ENCODE data around the gene DOHH.
"Not testable (repeated sequence)": the region's sequence is repeated elsewhere in the genome, so short reads cannot be mapped to it uniquely, and the experiment has no call there.

Gene DOHH

DNA sequence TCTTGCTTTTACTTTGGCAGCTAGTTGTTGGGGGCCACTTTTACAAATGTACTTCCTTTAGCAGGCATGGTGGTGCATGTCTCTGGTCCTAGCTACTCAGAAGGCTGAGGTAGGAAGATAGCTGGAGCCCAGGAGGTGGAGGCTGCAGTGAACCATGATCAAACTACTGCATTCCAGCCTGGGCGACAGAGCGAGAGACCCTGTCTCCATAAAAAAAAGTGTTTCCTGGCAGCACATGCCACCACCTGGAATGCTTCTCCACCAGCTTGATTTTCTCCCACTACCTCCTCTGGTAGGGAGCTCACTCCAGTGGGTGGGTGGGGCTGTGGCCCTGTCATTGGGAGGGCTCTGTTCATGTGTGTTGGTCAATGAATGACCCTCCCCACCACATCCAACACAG lies 18.2 kb upstream of the DOHH start:
- DNase-seq: no peak

DNA sequence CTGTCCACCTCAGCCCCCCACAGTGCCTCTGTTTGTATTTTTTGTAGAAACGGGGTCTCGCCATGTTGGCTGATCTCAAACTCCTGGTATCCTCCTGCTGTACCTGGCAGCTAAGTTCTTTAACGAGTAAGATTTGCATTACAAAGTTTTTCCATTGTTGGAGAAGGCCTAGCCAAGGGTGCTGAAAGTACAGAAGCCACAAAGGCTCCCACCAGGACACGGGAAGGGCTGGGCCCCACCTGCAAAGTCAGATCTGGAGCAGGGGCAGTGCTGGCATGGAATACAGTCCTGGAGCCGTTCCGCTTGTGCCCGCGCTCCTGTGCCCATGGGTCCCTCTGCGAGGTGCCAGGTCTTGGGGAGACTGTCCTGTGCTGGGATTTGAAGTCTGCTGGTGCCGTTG lies 17.8 kb upstream of the DOHH start:
- DNase-seq: no peak

DNA sequence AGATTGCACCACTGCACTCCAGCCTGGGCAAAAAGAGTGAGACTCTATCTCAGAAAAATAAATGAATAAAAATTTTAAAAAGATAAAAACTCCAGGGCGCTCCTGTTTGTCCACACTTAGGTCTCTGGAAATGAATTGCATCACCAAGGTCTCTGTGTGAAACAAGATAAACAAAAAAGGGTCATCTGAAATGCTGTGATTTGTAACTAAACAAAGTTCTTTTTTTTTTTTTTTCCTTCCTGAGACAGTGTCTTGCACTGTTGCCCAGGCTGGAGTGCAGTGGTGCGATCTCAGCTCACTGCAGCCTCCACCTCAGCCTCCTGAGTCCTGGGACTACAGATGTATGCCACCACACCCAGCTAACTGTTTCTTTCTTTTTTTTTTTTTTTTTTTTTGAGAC lies 17.2 kb upstream of the DOHH start:
- no peak for DNase-seq

DNA sequence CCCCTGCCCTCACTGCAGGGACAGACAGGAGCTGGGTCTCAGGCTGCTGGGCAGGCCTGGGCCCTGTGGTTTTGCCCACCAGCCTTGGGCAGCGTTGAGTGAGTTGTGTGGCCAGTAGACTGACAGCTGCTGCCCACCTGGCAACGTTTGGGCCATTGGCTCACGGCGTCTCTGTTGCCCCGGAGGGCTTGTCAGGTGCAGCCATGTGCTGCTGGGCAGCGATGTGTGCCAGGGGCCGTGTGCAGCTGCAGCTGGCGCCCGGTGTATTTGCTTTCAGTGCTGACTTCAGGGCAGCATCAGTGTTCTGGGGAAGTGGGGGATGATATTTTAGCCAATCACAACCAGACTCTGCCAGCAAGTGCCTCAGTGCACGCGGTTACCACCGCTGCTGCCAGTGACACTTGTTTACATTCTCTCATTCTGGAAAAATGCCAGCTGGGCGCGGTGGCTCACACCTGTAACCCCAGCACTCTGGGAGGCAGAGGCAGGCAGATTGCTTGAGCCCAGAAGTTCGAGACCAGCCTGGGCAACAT lies 16.3 kb upstream of the DOHH start:
- peak; percentile 45 for DNase-seq

DNA sequence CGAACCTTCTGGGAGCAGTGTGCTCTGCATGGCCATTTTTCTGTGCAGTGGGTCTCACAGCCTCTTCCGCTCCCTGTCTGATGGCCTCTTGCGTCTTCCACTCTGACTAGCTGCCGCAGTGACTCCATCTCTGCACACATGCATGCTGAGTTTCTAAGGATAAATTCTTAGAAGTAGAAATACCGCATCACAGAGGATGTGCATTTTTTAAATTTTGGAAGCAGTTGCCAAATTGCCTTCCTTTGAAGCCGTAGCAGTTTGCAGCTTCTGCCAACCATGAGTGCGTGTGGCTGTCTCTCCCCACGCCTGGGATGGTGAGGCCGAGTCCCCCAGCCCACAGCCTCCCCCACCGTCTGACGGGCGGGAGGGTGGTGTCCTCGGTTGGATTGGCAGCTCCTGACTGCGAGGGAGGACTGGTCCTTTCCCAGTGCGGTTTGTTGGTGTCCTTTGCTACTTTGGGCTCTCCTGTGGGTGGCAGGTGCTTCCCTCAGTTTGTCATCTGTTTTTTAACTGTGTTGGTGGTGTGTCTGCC lies 15.5 kb upstream of the DOHH start:
- no peak for DNase-seq

DNA sequence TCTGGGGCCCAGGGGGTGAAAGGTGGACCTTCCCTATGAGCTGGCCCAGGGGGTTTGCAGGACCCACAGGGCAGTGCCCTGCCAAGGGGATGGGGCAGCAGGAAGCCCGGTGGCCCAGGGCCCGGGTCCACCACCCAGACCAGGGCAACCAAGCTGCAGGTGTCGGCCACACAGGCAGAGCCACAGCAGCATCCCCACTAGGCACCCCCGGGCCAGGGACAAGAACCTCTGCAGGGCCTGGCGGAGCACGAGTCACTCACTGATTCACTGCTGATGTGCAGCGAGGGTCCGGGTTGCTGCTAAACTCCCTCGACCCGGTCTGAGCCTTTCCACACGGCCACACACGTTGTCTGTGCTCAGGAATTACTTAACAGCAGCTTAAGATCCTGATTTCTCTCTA lies 14.5 kb upstream of the DOHH start:
- no peak for DNase-seq

DNA sequence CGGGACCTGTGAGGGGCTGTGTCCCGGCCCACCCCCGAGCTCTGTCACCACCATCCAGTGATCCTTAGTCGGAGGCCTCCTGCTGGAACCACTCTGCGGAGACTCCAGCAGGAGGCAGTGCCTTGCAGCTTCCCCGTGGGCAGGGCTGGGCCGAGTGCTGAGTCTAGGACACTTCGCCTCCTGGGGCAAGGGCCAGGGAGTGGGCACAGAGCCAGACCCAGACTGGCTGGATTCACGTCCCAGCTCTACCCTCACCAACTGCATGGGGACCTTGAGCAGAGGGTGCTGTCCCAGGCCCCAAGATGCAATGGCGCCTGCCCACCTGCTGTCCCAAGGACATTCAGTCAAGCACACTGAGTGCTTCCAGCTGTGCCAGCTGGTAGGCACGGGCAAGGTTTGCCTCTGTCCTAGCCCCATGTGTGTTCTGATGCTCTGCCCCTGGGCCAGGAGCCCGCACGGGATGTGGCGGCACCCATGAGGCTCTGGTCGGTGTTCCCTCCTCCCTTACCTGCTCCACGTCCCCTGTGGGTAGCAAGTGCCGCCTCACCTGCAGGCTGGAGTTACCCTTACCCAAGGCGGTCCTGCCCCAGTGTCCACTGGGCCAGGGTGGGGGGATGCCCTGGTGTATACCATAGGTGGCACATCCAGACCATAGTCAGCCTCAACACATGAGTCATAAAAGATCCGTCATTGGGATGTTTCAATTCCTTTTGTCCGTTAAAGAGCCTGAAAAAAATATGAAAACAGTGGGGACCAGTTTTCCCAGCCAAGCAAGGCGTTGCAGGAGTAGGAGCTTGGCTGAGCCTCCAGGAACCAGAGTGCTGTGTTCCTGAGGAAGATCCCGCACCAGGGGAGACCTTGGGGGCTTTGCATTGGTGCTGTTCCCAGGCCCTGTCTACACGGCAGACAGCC lies 13.0 kb upstream of the DOHH start:
- DNase-seq: no peak

DNA sequence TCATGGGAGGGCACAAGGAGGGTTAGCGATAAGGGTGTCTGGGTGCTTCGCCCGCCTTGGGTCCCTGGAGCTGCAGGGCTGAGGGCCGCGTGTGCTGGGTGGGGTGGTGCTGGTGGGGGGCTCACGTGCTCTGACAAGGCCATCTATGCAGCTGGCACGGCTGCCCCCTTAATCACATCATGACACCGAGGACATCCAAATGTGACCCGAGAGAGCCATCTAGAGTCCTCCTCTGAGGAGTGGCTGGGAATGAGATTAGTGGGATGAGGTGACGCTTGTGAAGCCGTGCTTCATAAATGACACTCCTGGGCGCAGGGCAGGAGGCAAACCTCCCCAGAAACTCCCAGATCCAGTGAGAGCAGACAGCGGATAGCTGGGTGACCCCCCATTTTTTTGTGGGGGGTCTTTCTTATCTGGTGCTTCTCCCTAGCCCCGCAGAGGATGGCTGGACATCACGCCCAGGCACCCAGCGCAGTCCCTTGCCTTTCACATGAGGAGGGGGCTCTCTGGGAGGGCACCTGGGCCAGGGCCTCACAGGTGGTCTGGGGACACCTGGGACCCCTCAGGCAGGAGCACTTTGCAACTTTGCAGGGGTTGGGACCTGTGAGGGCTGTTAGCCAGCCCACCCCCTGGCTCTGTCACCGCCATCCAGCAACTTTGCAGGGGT lies 12.2 kb upstream of the DOHH start:
- DNase-seq: no peak

DNA sequence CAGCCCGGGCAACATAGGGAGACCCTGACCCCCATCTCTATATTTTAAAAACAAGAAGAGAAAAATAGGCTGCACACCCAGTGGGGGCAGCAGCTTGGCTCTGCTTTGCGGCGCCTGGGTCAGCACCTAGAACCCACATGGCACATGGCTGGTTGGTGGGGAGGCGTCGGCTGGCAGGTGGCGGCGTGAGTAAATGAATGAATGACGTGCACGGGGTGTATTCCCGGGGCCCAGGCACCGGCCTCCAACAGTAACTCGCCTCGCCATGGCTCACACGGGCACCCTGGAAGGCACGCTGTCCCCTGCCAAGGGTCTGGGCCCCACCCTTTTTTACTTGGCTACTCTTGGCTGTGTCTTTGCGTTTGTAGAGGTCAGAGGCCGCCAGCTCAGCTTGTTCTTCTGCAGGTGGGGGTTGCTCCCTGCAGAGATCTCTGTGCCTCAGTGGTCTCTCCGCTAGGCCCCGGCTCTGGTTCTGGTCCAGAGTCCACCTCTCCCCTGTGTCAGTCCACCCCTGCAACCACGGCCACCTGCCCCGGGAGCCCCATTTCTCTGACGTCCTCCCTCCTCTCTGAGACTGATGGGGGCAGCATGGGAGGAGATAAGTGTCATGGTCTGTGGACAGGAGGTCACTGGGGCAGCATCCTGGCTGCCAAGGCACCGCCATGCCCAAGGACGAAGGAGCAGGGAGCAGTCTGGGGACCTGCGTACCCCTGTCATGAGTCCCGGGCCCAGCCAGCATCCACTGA lies 11.2 kb upstream of the DOHH start:
- no peak for DNase-seq

DNA sequence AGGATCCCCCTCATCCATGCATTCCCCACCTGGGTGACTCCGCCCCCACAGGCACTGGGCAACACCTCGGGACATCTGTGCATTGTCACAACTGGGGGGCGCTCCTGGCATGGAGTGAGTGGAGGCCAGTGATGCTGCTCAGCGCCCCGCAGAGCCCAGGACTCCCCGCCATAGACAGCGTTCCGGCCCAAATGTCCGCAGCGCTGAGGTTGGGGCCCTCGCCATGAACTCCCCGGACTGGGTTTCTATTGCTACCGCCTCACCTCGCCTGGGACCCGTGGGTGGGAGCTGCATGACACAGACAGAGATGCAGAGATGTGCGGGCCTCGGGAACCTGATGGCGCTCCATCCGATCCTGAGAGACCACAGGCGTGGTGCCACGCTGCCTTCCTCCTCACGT lies 10.3 kb upstream of the DOHH start:
- DNase-seq: no peak

DNA sequence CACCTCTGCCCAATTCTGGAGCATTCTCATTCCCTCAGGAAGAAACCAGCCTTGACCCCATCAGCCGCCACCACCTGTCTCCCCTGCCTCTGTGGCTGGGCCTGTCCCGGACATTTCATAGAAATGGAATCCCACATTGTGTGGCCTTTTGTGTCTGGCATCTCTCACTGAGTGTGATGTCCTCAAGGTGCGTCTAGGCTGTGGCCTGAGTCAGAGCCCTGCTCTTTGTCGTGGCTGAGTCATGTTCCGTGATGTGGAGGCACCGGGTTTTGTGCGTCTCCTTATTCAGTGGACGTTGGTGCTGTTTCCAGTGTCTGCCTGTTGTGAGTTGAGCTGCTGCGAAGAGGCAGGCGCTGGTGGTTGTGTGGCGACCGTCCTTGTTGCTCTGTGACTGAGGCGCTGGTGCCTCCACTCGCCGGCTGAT lies 9.1 kb upstream of the DOHH start:
- DNase-seq: no peak

DNA sequence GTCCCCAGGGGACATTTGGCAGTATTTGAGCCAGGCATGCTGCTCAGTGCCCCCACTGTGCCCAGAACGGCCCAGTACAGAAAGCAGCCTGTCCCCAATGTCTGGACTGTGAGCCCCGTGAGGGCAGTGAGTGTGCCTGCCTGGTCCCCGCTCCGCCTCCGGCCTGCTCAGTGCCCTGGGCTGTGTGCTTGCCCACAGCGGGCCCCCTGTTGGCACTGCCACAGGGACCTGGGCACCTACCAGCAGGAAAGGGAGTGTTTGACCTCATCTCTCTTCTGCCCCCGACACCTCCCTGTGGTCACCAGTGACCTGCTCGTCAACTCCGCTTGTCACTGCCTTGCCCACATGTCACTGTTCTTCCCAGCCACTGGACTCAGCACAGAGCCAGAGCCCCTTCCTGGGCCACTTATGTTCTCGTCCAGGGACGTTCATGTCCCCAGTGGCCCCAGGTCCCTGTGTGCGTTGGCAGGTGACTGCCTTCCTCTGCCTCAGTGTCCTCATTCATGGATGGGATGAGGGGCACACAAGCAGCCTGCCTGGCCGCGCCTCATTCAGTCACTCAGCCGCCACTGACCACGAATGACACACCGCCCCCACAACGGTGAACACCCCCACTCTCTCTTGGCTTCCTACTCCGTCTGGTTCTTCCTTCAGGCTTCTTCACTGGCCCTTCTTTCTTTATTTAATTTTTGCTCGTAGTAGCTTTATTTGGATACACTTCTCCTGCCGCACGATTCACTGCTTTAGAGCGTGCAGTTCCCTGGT lies 8.5 kb upstream of the DOHH start:
- no peak for DNase-seq

DNA sequence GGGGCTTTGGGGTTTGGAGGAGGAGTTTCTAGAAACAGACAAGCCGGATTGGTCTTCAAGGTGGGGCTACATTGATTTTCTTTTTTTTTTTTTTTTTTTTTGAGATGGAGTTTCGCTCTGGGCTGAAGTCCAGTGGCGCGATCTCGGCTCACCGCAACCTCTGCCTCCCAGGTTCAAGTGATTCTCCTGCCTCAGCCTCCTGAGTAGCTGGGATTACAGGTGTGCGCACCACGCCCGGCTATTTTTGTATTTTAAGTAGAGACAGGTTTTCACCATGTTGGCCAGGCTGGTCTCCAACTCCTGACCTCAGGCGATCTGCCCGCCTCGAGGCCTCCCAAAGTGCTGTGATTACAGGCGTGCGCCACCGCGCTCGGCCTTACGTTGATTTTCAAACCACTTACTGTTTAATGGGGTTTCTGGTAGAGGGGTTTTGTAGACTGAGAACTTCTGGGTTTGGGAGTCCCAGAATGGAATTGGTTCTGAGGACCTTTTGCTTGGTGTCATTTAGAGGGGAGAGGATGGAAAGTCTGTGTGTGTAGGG lies 7.7 kb upstream of the DOHH start:
- DNase-seq: not testable (repeated sequence)

DNA sequence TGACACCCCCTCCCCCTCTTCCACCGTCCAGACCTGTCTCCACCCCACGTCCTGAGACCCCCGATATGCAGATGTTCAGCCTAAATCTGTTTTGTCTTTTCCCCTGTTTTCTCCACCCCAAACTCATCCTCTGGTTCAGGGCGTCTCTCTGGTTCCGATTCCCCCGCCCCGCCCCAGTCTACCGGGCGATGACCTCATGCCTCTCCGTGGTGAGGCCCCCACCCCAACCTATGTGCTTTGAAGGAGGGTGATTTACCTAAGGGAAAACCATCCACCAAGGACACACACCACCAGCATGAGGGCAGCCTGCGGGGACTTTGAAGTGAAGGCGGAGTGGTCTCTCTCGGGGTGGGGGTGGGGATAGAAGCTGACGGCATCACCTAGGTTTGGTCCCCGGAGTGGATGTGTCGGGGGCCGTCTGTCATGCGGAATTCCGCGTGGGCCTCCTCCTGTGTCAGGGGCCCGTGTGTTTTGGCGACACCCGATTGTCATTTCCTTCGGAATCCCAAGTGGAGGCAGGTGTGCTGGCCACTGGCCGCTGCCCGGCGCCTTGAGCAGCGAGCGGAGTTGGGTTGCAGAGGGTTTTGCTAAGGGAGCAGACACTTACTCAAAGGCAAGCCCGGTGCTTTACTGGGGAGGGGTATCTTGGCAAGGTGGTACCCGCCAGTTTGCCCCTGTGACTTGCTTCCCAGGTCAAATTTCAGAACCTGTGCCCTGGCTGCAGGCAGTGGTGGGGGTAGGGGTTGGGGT lies 7.1 kb upstream of the DOHH start:
- DNase-seq: peak; percentile 51

DNA sequence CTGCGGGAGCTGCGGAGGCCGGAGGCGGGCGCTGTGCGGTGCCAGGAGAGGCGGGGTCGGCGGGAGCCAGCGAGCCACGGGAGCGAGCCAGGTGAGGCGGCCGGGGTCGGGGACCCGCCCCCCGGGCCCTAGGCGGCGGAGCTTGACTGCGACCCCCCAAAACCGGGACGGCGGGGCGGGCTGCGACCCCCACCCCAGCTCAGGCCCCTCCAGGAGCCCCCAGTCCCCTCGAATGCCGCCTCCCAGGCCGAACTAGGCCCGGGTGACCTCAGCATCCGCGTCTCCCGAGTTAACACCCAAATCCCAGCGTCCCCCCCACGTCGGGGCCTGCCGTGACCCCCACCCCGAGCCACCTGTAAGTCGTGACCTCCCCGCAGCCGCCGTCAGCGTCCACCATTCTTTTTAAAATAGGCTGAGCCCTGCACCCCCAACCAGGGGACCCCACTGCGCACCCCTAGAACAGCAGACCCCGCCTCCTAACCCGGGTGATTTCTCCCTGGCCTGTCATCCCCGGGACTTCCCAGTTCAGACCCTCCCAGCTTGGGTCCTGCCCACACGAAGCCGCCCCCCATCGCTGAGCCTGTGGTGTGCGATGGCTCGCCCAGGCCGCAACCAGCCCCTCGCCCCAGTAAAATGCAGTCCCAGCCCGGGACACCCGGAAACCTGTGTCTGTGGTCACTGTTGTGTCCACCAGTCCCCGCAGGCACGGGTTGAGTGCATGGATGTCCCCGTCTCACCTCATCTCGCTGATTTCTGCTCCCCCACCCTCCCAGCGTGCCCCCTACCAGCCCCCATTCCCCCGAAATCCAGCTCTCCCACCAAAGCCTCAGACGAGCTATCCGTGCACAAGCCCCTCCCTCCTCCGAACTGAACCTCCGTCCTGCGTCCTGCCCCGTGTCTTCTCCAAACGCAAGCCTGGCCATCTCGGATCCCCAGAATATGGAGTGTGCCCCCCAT lies 6.2 kb upstream of the DOHH start:
- DNase-seq: peak; percentile 22

DNA sequence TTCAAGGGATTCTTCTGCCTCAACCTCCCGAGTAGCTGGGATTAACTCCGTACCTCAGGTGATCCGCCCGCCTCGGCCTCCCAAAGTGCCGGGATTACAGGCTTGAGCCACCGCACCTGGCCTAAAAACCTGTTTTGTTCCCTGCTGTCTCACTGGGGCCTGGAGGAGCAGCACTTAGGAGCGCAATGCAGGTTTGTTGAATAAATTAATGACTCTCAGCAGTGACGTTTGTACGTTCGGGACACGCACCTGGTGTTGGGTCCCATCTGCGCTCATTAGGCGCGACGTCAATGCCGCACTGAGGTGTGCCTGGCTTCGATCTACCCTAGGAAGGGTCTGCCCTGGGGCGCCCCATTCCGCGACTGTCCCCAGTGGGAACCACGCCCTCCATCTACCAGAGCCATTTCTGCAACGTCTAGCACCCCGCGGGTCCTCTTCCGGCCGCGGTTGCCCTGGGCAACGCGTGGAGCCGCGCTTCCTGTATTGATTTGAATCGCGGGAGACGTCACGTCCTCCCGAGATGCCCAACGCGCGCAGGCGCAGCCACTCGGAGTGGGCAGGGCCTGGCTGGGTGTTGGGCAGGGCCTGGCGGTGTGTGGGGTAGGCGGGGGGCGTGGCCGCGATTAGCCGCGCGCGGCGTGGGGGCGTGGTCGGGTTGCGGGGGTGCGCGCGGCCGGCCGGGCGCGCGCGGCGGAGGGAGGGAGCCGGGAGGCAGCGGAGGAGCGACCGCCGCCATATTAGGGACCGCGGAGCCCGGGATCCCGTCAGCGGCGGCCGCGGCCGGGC lies 5.3 kb upstream of the DOHH start, which contains the start of gene FZR1:
Gene FZR1, plus strand, starts transcription at position 714 of the 786 bp plus-strand sequence. CDS start 16,679 bp downstream, outside the sequence.
- peak; percentile 99 for DNase-seq

DNA sequence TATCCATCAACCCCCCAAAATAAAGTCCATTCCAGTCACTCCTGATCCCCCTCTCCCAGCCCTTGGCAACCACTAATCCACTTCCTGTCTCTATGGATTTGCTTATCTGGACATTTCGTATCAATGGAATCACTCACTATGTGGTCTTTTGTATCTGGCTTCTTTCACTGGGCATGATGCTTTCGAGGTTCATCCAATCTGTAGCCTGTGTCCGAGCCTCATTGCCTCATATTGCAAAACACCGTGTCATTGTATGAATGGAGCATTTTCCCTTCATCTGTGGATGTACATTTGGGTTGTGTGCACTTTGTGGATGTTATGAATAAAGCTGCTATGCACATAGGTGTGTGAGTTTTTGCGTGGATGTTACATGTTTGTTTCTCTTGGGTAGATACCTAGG lies 4.3 kb upstream of the DOHH start:
- DNase-seq: no peak

DNA sequence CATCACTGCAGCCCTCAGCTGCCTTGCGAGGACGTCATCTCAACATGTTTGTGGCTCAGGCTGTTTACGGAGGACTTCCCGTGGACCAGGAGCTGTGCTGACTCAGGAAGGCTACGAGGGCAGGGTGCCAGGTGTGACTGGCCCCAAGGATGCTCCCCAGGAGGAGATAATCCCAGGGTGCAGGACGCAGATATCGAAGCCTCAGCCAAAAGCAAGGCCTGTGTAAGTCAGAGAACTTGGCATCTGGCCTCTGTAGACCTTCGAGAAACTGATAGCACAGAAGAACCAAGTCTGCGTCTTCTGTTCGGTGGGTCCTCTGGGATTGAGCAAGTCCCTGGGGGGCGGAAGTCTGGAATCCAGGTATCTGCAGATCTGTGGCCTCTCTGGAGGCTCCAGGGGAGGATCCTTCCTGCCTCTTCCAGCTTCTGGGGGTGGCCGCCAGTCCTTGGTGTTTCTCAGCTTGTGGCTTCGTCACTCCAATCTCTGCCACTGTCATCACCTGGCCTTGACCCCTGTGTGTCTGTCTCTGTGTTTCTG lies 2.6 kb upstream of the DOHH start:
- no peak for DNase-seq

DNA sequence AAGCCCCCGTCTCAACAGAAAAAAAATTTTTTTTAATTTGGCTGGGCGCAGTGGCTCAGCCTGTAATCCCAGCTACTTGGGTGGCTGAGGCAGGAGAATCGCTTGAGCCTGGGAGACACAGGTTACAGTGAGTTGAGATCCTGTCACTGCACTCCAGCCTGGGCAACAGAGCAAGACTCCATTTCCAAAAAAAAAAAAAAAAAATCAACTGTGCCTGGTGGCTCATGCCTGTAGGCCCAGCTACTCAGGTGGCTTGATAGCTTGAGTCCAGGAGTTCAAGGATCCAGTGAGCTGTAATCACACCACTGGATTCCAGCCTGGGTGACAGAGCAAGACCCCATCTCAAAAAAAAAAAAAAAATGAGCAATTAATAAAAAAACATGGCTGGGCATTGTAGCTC lies 1.3 kb upstream of the DOHH start:
- no peak for DNase-seq

All from activated CD4-positive, alpha-beta T cell treated with anti-CD3 and anti-CD28 coated beads, Interleukin-2, amount 50 U/mL, for 1 hour (primary cell).